Measurements from ENCODE around the gene C1orf53. TPM values are rescaled to one million over a fixed set of nuclear protein-coding genes. Genes with fewer than 3 reads are reported as not detected.

Gene C1orf53
- total RNA-seq, 2 experiments from 2014 or later, result not detected

GRCh38 chr1:197928849-197929336, 26.5 kb downstream of the C1orf53 start:
- no peaks in the 10 kb centered on the region for H3K36me3 Mint-ChIP-seq (ENCODE audit: low read depth)
- H3K4me1 ChIP-seq (ENCODE audit: insufficient read depth, low read length), result peaks cover 4% of the 10 kb centered on the region
- peaks cover 90% of the 10 kb centered on the region for H3K27me3 Mint-ChIP-seq
- H3K27me3 ChIP-seq (ENCODE audit: control insufficient read depth in 1 of 2, insufficient read depth in 2 of 2, low read length in 2 of 2), result peaks cover 21 to 68% of the 10 kb centered on the region in 2 experiments
- ATAC-seq (ENCODE audit: poor library complexity) (no peak), DNase-seq (peak in 3 of 14 experiments; percentile 34 to 45 (median 39))
- ChIA-PET CTCF (no interaction called here), POLR2A (interaction anchor here (0.7 kb wide), 1 partner anchor 349 kb away, joined by 3 read pairs; no protein-coding TSS in a partner anchor)
- intact Hi-C loops (cut with DNase I, micrococcal nuclease), result loop anchor here in 1 of 2 experiments (5.0 to 10.0 kb wide), 3 partner anchors 336 to 538 kb away; no protein-coding TSS in a partner anchor
- no peak overlapping the region for H3K4me3 ChIP-seq (ENCODE audit: low read length)
- no peak overlapping the region for H3K27ac ChIP-seq (ENCODE audit: low read depth in 1 of 2, low read length in 2 of 2)
- H3K9me3 ChIP-seq (ENCODE audit: control insufficient read depth in 1 of 2, insufficient read depth in 1 of 2, low read length in 2 of 2), result no peaks in the 10 kb centered on the region
- TF ChIP-seq CTCF (IDR thresholded peaks at IDR 0.05), result no peak
- H3K4me3 Mint-ChIP-seq, result no peak overlapping the region
- no peak overlapping the region for H3K27ac Mint-ChIP-seq
- H3K4me1 Mint-ChIP-seq (ENCODE audit: low read depth), result peaks cover 8% of the 10 kb centered on the region
- H3K36me3 ChIP-seq (ENCODE audit: insufficient read depth, low read length), result no peaks in the 10 kb centered on the region
- H3K9me3 Mint-ChIP-seq, result no peaks in the 10 kb centered on the region

- no peaks in the 10 kb centered on the region for H3K36me3 Mint-ChIP-seq (ENCODE audit: low read depth)
- TF ChIP-seq CTCF (IDR thresholded peaks at IDR 0.05), result no peak
- intact Hi-C loops (cut with DNase I, micrococcal nuclease), result no loop called here
- peaks cover 8% of the 10 kb centered on the region for H3K4me1 Mint-ChIP-seq (ENCODE audit: low read depth)
- ChIA-PET CTCF (interaction anchor here (1.4 kb wide), 1 partner anchor 9 kb away, joined by 3 read pairs; no protein-coding TSS in a partner anchor), POLR2A (no interaction called here)
- peaks cover 59% of the 10 kb centered on the region for H3K27me3 Mint-ChIP-seq
- no peaks in the 10 kb centered on the region for H3K9me3 Mint-ChIP-seq
- Histone ChIP-seq H3K27ac (ENCODE audit: low read depth in 1 of 2, low read length in 2 of 2) (no peak overlapping the region), H3K27me3 (ENCODE audit: control insufficient read depth in 1 of 2, insufficient read depth in 2 of 2, low read length in 2 of 2) (peaks cover 10 to 50% of the 10 kb centered on the region in 2 experiments), H3K36me3 (ENCODE audit: insufficient read depth, low read length) (no peaks in the 10 kb centered on the region), H3K4me1 (ENCODE audit: insufficient read depth, low read length) (peaks cover 4% of the 10 kb centered on the region), H3K4me3 (ENCODE audit: low read length) (no peak overlapping the region), H3K9me3 (ENCODE audit: control insufficient read depth in 1 of 2, insufficient read depth in 1 of 2, low read length in 2 of 2) (no peaks in the 10 kb centered on the region)
- ATAC-seq (ENCODE audit: poor library complexity), result no peak
- H3K27ac Mint-ChIP-seq, result no peak overlapping the region
- H3K4me3 Mint-ChIP-seq, result no peak overlapping the region
- no peak for DNase-seq
These were observed 30.6 kb downstream of the C1orf53 start for GRCh38 chr1:197933016-197933415.

GRCh38 chr1:197933647-197934046, 31.2 kb downstream of the C1orf53 start:
- Mint-ChIP-seq H3K4me1 (ENCODE audit: low read depth) (peaks cover 5% of the 10 kb centered on the region), H3K9me3 (no peaks in the 10 kb centered on the region), H3K27ac (no peak overlapping the region), H3K4me3 (no peak overlapping the region), H3K36me3 (ENCODE audit: low read depth) (no peaks in the 10 kb centered on the region), H3K27me3 (peaks cover 53% of the 10 kb centered on the region)
- Histone ChIP-seq H3K27me3 (ENCODE audit: control insufficient read depth in 1 of 2, insufficient read depth in 2 of 2, low read length in 2 of 2) (peaks cover 5 to 43% of the 10 kb centered on the region in 2 experiments), H3K27ac (ENCODE audit: low read depth in 1 of 2, low read length in 2 of 2) (no peak overlapping the region), H3K4me3 (ENCODE audit: low read length) (no peak overlapping the region), H3K4me1 (ENCODE audit: insufficient read depth, low read length) (peaks cover 4% of the 10 kb centered on the region), H3K36me3 (ENCODE audit: insufficient read depth, low read length) (no peaks in the 10 kb centered on the region), H3K9me3 (ENCODE audit: control insufficient read depth in 1 of 2, insufficient read depth in 1 of 2, low read length in 2 of 2) (no peaks in the 10 kb centered on the region)
- ChIA-PET POLR2A (no interaction called here), CTCF (no interaction called here)
- TF ChIP-seq CTCF (IDR thresholded peaks at IDR 0.05), result no peak
- ATAC-seq (ENCODE audit: poor library complexity), result no peak
- DNase-seq, result no peak
- intact Hi-C loops (cut with DNase I, micrococcal nuclease), result no loop called here

Data from CD4-positive, alpha-beta T cell (primary cell).